Thyroid gland (tissue), 4 donors: ENCODE data around the gene MYH13. TPM values are rescaled to one million over a fixed set of nuclear protein-coding genes. Genes with fewer than 3 reads are reported as not detected.

ENCODE experiments used
- DNase-seq, 2 donors: peaks; one replicate each; pipeline ENCODE4 v3.0.0-alpha.2; 2019
- H3K27ac ChIP-seq, 3 donors: fragments of 200-600 bp; sonication (generic); 1 replicate in 2 of 3; 2 replicates in 1 of 3; pipeline ENCODE4 v1.5.1; 2016 to 2019; ENCODE audit warnings: mild to moderate bottlenecking in 1 of 3, moderate library complexity in 1 of 3
- H3K27me3 ChIP-seq: fragments of 200-600 bp; sonication (generic); one replicate; pipeline ENCODE4 v1.5.1; 2019
- H3K36me3 ChIP-seq, 2 donors: fragments of 200-600 bp; sonication (generic); one replicate each; pipeline ENCODE4 v1.5.1; 2016 to 2019
- H3K4me1 ChIP-seq, 2 donors: fragments of 200-600 bp; sonication (generic); one replicate each; pipeline ENCODE4 v1.5.1; 2017 to 2019
- H3K4me3 ChIP-seq, 3 donors: fragments of 200-600 bp; sonication (generic); replicated peaks in 1 of 3; 1 replicate in 2 of 3; 2 replicates in 1 of 3; pipeline ENCODE4 v1.5.1; 2016; ENCODE audit warnings: mild to moderate bottlenecking in 1 of 3
- H3K9me3 ChIP-seq: fragments of 200-600 bp; sonication (generic); one replicate; pipeline ENCODE4 v1.5.1; 2017
- POLR2A ChIP-seq, 2 donors: fragments of 450-650 bp; IDR thresholded peaks; one replicate each; pipeline ENCODE4 v1.6.1; 2017; ENCODE audit warnings: antibody characterized with exemption in 2 of 2, mild to moderate bottlenecking in 2 of 2, moderate library complexity in 1 of 2
- WGBS, 2 donors: methylation state at CpG; one replicate each; pipeline ENCODE4 v1.1.5; 2017; 5-methylcytosine and 5-hydroxymethylcytosine counted together
- intact Hi-C: fragments of 100-400 bp; cut with DNase I; formaldehyde crosslinking; loops from one replicate; pipeline ENCODE4 v1.15.1; 2023
- total RNA-seq, 4 donors: library from RNA; depleted of rRNA; stranded (reverse); fragments of >200 nt; gene quantifications; one replicate each; pipeline ENCODE4 v1.2.3, GENCODE V29; 2016
- TF ChIP-seq, protein P1 (sequence below), 6 experiments: fragments of 200-600 bp in 3 of 6; fragments of 450-650 bp in 3 of 6; sonication (generic) in 3 of 6; IDR thresholded peaks; one replicate each; pipeline ENCODE4 v1.5.1; 2016 to 2019; ENCODE audit warnings: antibody characterized with exemption in 6 of 6, mild to moderate bottlenecking in 2 of 6, inconsistent platforms in 1 of 6, moderate library complexity in 1 of 6

Gene MYH13
- total RNA-seq, 4 donors from 2014 or later, result not detected

DNA sequence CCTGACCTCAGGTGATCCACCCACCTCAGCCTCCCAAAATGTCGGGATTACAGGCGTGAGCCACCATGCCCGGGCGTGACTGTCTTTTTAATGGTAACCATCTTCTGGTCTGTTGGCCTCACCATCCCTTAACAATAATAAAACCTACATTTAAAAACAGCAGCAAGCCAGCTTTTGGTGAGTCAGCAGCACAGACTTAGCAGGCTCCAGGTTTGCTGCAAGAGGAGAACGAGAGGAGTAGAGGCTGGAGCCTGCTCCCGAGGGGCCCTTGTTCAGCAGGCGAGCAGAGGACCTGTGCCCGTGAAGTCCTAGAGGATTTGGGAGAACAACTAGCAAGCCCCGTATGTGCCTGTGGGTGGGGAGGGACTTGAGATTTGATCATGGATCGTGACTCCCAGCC, 35.7 kb downstream of the MYH13 start:
- no peak for DNase-seq
- 69 to 84% methylated on average over 10 of the region's 10 CpGs for WGBS, 2 donors
- Histone ChIP-seq H3K27ac (no peak overlapping the region), H3K36me3 (no peaks in the 10 kb centered on the region), H3K4me1 (no peaks in the 10 kb centered on the region), H3K9me3 (no peaks in the 10 kb centered on the region), H3K27me3 (no peaks in the 10 kb centered on the region), H3K4me3 (no peak overlapping the region)
- intact Hi-C loops, result no loop called here
- no peak for TF ChIP-seq POLR2A (IDR thresholded peaks at IDR 0.05)
- TF ChIP-seq, protein P1, sequence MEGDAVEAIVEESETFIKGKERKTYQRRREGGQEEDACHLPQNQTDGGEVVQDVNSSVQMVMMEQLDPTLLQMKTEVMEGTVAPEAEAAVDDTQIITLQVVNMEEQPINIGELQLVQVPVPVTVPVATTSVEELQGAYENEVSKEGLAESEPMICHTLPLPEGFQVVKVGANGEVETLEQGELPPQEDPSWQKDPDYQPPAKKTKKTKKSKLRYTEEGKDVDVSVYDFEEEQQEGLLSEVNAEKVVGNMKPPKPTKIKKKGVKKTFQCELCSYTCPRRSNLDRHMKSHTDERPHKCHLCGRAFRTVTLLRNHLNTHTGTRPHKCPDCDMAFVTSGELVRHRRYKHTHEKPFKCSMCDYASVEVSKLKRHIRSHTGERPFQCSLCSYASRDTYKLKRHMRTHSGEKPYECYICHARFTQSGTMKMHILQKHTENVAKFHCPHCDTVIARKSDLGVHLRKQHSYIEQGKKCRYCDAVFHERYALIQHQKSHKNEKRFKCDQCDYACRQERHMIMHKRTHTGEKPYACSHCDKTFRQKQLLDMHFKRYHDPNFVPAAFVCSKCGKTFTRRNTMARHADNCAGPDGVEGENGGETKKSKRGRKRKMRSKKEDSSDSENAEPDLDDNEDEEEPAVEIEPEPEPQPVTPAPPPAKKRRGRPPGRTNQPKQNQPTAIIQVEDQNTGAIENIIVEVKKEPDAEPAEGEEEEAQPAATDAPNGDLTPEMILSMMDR (IDR thresholded peaks at IDR 0.05), result no peak

GRCh38 chr17:10336393-10336792, 36.4 kb downstream of the MYH13 start:
- intact Hi-C loops, result no loop called here
- Histone ChIP-seq H3K27me3 (no peaks in the 10 kb centered on the region), H3K27ac (no peak overlapping the region), H3K4me1 (no peaks in the 10 kb centered on the region), H3K4me3 (no peak overlapping the region), H3K36me3 (no peaks in the 10 kb centered on the region), H3K9me3 (no peaks in the 10 kb centered on the region)
- 65 to 67% methylated on average over 7 of the region's 7 CpGs for WGBS, 2 donors
- DNase-seq, result no peak
- TF ChIP-seq POLR2A (IDR thresholded peaks at IDR 0.05), result no peak
- TF ChIP-seq, protein P1 (IDR thresholded peaks at IDR 0.05), result no peak

- intact Hi-C loops, result no loop called here
- WGBS, 2 donors, result 69 to 83% methylated on average over 4 of the region's 4 CpGs
- Histone ChIP-seq H3K9me3 (no peaks in the 10 kb centered on the region), H3K36me3 (no peaks in the 10 kb centered on the region), H3K4me1 (no peaks in the 10 kb centered on the region), H3K27me3 (no peaks in the 10 kb centered on the region), H3K27ac (no peak overlapping the region), H3K4me3 (no peak overlapping the region)
- TF ChIP-seq, protein P1 (IDR thresholded peaks at IDR 0.05), result no peak
- no peak for DNase-seq
Measured at GRCh38 chr17:10332515-10332914, 40.3 kb downstream of the MYH13 start.

DNA sequence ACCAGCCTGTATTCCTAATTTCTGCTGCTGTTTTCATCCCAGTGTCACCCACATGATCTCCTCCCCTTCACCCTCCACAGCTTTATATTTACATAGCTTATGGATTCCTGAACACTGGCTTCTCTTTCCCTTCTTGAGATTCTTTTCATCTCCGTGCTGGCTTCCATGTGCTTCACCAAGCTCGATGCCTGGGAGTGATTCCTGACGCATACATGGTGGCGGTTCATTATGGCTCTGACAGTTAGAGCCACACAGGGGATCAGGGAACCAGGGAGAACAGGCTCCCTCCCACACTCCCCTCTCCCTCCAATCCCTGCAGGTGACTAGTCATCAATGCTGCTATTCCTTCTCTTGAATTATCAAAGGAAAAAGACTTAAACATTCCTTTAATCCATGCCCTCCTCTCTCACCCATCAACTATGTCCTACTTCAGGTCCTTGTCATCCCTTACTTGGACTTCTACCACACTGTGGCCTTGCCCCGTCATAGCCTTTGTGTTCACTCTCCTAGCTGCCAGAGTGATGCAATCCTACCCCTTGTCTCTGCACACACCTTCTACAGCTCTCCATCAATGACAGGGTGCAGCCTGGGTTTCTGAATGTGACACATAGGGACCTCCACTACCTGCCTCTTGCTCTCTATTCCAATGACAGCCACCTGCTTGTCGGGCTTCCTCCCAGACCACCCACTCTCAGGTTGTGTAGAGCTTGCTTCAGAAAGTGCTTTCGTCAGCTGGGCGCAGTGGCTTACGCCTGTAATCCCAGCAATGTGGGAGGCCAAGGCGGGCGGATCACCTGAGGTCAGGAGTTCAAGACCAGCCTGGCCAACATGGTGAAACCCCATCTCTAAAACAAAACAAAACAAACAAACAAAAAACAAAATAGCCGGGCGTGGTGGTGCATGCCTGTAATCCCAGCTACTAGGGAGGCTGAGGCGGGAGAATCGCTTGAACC, 43.6 kb downstream of the MYH13 start:
- TF ChIP-seq, protein P1 (IDR thresholded peaks at IDR 0.05), result no peak
- no peak for TF ChIP-seq POLR2A (IDR thresholded peaks at IDR 0.05)
- 84 to 85% methylated on average over 15 of the region's 15 CpGs for WGBS, 2 donors
- Histone ChIP-seq H3K9me3 (no peaks in the 10 kb centered on the region), H3K4me1 (no peaks in the 10 kb centered on the region), H3K36me3 (no peaks in the 10 kb centered on the region), H3K27ac (no peak overlapping the region), H3K27me3 (no peaks in the 10 kb centered on the region), H3K4me3 (no peak overlapping the region)
- DNase-seq, result no peak
- intact Hi-C loops, result loop anchor here (2.0 kb wide), 1 partner anchor 288 kb away; no protein-coding TSS in a partner anchor

GRCh38 chr17:10328206-10328605, 44.6 kb downstream of the MYH13 start:
- intact Hi-C loops, result loop anchor here (2.0 kb wide), 1 partner anchor 289 kb away; no protein-coding TSS in a partner anchor
- no peaks in the 10 kb centered on the region for H3K4me1 ChIP-seq
- 90 to 92% methylated on average over 7 of the region's 7 CpGs for WGBS, 2 donors

More at GRCh38 chr17:10328206-10328605, 44.6 kb downstream of the MYH13 start:
- Histone ChIP-seq H3K27me3 (no peaks in the 10 kb centered on the region), H3K4me3 (no peak overlapping the region), H3K36me3 (no peaks in the 10 kb centered on the region), H3K9me3 (no peaks in the 10 kb centered on the region), H3K27ac (no peak overlapping the region)
- TF ChIP-seq POLR2A (IDR thresholded peaks at IDR 0.05), result no peak
- TF ChIP-seq, protein P1 (IDR thresholded peaks at IDR 0.05), result no peak
- DNase-seq, result no peak
